NCI-H2081 (cell line): ENCODE results near the gene IL36B.
"Not testable (repeated sequence)": the region's sequence is repeated elsewhere in the genome, so short reads cannot be mapped to it uniquely, and the experiment has no call there.

Source experiments
- DNase-seq, 2 experiments: peaks; one replicate each; lab custom pipeline; 2025; lab: John Stamatoyannopoulos, UW

Gene IL36B

GRCh38 chr2:113052396-113052917 lies at the start of gene IL36B:
TSS of gene IL36B (minus strand) at chr2:113052867.
- no peak for DNase-seq

DNA sequence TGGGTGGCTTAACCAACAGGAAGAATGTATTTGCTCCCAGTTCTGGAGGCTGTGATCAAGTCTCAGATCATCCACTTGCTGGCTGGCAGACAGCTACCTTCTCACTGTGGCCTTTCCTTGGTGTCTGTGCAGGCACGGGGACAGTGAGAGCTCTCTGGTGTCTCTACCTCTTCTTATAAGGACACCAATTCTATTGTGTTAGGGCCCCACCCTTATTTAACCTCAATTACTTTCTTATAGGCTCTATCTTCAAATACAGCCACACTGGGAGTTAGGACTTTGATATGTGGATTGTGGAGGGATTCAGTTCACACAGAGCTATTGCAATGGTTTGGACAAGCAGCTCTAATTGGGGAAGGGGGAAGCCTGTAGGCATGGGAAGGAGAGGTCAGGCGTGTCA lies 49.5 kb upstream of the IL36B start:
- no peak for DNase-seq

GRCh38 chr2:113098532-113098931 lies 45.9 kb upstream of the IL36B start:
- DNase-seq, result no peak

GRCh38 chr2:113098041-113098440 lies 45.4 kb upstream of the IL36B start:
- no peak for DNase-seq

GRCh38 chr2:113096842-113097618 lies 44.4 kb upstream of the IL36B start:
- DNase-seq, result not testable (repeated sequence)

GRCh38 chr2:113096306-113096705 lies 43.6 kb upstream of the IL36B start:
- not testable (repeated sequence) for DNase-seq

GRCh38 chr2:113093613-113093977 lies 40.9 kb upstream of the IL36B start:
- no peak for DNase-seq

DNA sequence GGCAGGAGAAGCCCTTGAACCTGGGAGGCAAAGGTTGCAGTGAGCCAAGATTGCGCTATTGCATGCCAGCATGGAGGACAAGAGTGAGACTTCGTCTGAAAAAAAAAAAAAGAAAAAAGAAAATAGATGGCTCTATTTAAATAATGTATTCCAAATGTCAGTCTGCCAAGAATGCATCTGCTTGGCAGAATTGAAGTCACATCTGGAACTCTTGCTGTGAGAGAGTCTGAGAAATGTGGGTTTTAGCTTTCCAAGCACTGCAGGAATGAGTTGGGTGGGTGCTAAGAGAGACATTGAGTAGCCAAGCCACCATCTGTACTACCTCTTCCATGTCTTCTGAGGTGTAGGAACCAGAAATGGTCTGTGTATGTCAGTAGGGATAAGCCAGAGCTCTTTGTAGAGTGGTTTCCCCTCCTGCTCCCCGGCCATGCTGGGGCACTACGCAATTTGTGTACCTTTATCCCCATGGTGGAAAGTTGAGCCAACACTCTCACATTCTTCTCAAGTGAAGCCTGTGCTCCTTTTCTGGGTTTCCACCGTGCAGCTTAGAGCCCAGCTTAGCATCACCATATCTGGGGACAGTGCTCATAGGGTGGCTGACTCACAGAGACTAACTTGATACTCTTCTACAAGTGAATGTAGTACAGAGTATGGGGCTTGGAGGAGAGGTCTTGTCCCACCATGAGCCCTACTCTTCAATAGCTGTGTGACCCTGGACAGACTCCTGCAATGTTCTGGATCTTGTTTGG lies 40.4 kb upstream of the IL36B start:
- no peak for DNase-seq

- DNase-seq, result no peak
Observed at GRCh38 chr2:113091231-113091896, 38.7 kb upstream of the IL36B start.

DNA sequence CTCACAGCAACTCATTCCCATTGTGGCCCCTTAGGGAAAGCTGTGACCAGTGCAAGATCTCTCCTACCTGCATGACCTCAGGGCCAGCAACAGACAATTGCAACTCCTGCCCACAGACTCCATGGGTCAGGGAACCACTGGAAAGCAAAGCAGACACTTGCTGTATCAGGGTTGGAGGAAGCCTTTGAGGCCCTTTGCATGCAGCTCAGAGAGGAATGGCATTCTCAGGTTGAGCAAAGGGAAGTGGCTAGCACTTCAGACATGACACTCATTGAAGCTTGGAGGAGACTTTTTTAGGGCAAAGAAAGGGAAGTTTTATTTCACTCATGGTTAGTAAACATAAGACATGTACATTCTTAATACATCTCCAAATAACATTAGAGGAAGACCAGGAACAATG lies 37.2 kb upstream of the IL36B start:
- no peak for DNase-seq

DNA sequence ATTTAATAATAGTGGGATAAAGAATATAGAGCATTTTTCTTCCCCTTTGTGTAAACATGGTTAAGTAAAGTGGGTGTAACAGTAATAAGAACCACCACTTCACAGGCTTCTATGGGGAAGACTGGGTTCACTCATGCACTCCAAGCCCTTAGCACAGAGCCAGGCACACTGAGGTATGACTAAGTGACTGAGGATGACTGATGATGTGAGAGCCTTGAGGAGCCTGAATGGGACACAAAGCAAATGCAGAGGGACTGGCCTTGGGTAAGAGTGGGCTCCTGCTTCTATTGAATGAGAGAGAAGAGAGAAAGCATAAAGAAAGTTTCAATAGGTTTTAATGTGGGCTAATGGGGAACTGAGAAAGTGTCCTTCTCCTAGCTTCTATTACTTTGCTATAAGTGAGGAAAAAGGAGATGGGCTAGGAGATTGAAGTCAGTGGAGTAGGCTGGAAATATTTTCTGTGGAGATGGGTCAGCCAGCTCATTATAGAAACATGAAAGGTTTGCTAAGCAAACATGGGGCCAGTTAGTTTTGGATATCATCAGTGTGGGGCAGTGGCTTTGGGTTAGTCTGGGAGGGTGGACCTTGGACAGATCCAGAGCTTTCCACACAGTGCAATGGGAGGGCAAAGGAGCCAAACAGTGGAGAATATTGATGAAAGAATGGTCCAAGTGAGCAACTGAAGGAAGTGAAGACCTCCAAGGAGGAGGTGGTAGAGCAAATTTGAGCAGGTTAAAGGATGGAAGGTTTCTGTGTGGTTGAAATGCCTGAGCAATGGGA lies 35.7 kb upstream of the IL36B start:
- DNase-seq, result no peak

DNA sequence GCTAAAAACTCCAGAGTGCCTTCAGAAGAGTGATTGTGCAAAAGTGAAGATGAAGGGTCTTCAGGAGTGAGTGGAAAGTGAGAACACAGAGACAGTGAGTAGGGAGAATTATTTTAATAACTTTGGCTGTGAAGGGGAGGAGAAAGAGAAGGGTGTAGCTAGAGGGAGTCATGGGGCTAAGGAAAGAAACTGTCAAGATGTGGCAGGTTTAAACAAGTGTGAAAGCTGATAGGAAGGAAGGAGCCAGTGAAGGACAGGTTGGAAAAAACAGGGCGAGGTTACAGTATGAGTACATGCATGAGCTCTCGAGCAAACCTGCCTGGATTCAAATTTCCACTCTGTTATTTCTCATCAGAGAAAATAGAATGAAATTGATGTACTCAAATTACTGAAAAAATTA lies 32.9 kb upstream of the IL36B start:
- DNase-seq, result no peak

DNA sequence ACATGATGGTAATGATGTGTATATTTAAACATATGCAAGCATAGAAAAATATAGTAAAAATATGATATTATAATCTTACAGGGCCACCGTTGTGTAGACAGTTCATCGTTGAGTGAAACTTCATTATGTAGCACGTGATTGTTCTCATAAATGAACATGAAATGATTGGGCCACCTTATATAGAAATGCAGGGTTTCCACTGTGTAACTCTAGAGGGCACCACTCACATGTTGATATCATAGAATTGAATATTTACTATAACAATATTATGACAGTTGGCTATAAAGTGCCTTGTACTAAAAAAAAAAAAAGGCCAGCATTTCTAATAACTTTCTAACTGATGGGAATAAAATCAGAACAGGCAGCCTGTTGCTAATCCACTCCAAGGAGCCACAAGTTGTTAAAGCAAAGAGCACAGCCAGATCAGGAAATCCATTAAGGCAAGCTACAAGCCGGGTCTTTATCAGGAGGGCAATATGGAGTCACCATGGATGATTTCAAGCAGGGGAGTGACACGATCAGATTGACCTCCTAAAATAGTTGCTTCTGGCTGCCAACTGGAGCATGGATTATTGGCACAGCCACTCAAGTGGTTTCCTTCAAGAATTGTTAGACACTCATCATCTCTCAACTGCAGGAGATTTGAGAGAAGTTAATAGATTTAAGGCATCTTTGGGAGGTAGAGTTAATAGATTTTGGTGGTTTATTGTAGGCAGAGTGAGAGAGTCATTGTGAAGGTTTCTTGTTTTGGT lies 31.8 kb upstream of the IL36B start:
- DNase-seq, result no peak

DNA sequence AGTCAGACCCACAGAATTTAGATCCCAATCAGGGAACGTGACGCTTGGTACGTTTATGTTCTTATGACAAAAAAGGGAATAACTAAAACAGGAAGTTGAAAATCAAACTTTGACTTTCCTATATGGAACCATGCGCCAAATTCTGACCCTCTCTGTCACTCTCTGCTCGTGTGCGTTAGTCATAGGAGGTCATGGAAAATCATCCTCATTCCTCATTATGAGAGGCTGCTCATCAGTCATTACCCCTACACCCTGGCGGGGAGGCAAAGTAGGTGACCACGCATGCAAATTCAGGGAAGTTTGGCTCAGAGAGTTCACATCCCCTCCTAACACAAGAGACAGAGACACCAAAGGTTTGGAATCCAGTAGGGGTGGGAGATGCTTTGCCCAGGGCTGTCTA lies 30.6 kb upstream of the IL36B start:
- no peak for DNase-seq

DNA sequence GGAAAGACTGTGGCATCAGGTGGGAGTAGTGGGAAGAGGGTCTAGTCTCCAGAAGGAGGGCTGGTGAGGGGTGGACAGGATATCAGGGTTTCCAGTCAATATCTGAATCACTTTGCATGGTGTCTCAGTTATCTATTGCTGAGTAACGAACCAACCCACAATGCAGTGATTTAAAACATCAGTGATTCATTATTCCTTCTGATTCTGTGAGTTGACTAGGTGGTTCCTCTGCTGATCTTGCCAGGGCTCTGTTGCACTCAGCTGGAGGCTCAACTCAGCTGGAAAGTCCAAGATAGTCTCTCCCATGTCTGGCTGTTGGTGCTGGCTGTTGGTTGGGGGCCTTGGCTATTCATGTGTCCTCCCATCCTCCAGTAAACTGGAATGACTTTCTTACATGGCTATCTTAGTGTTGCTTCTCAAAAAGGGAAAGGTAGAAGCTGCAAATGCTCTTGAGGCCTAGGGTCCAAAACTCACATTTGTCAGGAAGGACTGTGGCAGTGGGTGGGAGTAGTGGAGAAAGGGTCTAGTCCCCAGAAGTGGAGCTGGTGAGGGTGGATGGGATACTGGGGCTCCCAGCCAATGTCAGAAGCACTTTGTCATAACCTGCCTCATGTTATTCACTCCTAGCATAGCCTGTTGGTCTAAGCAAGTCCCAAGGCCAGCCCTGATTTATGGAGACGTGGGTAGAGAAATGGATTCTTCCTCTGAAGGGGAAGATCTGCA lies 29.0 kb upstream of the IL36B start:
- DNase-seq, result no peak

DNA sequence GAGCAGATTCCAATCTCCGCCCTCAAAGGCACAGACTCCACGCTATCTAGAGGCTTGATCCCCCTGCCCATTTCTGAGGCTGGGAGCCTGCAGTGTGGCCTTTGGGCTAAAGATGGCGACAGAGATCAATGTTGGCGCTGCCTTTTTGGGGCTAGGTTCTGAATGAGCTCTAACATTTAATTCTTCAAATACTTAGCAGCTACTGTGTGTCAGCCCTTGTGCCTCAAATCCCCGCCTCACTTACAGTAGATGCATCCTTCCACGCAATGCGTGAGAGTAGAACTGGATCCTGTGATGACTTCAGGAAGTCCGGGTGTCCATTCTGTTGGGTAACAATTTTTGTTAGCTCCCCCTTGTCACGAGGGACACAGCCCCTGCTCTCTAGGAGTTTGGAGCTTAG lies 27.5 kb upstream of the IL36B start:
- DNase-seq, result no peak

GRCh38 chr2:113079131-113079530 lies 26.5 kb upstream of the IL36B start:
- no peak for DNase-seq

GRCh38 chr2:113078350-113078839 lies 25.7 kb upstream of the IL36B start:
- no peak for DNase-seq

DNA sequence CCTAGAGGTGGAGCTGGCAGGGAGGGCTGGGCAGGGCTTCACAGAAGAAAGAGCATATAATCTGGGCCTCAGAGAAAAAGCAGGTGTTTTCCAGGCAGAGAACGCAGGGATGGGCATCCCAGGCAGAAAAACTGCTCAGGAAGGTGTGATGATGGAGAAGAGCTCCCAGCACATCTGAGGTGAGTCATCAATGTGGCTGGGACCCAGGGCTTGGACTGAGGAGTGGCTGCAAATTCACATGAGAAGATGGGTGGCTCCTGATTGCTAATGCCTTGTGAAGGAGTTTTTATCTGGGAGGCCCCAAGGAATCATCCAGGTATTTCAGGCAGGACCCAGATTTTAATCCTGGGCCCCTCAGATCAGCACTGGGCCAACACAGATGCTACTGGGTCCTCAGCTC lies 25.3 kb upstream of the IL36B start:
- no peak for DNase-seq

GRCh38 chr2:113076954-113077669 lies 24.4 kb upstream of the IL36B start:
- no peak for DNase-seq
